Measurements from ENCODE around the gene DACH1.
"Not testable (repeated sequence)": the region's sequence is repeated elsewhere in the genome, so short reads cannot be mapped to it uniquely, and the experiment has no call there.

The DACH1 gene

DNA sequence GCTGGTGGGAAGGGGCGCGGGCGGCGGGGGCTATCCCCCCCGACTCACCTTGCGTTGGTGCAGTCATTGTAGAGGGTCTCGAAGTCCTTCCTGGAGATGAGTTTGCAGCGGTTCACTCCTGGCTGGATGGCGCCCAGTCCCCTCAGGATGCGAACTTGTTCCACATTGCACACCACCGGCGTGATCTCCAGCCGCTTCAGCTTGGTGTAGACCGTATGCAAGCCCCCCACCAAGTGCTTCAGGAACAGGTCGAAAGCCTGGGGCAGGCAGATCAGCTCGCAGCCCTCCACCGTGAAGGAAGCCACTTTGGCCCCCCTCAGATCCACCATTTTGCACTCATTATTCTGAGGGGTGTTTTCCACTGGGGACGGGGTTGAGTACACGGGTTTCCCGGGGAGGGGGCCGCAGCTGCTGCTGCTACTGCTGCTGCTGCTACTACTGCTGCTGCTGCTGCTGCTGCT is 1.1 kb downstream of the DACH1 start:
- no peak for DNase-seq (ENCODE audit: low read depth in 2 of 2)

DNA sequence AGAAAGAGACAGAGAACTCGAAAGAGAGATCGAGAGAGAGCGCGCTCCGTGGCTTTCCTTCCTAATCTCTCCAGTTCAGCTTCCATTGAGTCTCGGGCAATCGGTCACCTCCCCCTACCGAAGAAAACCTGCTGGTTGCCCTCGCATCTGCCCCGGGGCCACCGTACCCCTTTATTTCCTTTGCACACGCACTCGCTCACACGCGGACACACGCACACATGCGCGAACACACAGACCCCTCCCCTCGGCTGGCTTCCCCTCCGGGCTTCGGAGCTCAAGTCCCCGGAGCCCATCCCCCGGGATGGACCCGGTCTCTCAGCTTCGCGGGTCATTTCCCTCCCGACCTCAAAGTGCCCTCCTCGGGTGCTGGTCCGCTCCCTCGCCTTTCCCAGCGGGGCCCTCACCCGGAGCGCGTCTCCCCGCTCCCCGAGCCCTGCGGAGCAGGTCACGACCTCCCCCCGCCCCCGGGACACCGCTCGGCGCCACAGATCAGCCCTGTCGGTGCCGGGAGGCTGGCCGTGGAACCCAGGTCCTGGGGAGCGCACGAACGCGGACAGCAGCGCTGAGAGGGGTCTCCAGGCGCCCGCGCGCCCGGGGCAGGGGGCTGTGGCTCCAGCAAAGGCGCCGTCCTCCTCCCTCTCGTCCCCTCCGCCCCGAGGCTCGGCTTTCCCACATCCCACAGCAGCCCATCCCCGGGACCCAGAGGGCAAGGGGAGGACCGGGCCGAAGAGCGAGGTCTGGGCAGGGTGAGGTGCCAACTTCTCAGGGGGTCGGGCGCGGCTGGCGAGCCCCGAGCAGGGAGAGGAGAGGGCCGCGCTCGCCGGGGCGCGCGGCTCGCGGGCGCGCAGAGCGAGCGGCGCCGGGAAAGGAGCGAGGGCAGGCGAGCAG is 1.8 kb downstream of the DACH1 start:
- no peak for DNase-seq (ENCODE audit: low read depth in 2 of 2)

DNA sequence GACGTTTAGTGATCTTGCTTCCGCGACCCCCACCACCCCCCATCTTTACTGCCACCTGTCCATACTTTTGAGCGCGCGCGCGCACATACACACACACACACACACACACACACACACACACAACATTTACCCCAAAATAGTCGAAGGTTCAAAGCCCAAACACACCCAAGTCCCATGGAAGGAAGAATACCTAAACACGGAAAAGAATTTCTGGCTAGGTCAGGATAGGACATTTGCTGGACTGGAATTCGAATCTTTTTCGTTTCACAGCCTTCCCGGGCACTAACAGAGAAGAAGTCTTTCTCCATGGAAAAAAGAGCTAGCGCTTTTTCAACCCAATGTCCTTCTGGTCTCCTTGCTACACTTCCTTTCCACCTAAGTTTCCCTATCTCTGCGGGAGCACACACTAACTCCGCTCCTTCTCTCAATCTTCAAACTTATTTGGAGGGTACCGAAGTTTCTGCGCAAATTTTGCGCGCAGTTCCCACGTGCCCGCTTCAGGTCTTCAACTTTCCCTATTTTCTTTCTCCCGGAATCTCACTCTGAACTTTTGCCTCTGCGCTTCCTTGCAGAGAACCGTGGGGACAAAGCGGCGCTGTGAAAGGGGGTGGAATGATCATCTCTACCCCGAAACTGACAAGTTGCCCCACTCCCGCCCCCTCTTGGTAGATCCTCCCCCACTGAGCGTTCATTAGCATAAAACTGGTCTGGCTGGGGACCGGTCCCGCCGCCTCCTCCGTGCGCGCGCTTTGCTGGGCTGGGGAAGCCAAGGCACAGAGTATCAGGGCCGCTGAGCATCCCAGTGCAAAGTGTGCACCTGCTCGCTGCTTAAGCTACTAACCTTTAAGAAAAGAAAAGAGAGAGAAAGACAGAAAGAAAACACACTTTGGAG is 2.7 kb downstream of the DACH1 start:
- DNase-seq (ENCODE audit: low read depth in 2 of 2) = no peak

DNA sequence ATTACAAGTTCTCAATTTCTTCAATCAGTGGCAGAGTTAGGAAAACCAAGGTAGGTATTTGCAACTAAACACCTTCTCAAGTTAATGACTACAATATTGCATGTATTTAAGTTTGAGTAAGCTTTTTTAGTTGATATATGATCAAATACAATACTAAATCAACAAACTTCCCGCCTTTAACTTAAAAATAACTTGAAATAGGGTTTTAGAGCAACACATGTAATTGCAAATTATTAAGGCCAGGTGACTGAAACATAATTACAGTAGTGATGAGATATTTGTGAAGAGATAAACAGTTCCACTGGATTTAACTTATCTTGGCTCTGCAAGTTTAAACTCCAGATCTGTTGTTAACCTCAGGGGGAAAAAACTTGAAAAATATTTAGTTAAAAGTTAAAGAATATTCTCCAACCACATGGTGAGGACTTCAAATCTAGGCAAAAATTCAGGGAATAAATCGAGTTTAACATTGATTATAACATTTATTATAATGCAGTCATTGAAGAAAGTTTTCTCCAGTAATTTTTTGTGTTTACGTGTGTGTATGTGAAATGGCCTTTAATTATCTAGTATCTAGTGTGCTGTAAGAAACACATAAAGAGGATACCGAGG is 3.6 kb downstream of the DACH1 start:
- DNase-seq (ENCODE audit: low read depth in 2 of 2) = no peak

DNA sequence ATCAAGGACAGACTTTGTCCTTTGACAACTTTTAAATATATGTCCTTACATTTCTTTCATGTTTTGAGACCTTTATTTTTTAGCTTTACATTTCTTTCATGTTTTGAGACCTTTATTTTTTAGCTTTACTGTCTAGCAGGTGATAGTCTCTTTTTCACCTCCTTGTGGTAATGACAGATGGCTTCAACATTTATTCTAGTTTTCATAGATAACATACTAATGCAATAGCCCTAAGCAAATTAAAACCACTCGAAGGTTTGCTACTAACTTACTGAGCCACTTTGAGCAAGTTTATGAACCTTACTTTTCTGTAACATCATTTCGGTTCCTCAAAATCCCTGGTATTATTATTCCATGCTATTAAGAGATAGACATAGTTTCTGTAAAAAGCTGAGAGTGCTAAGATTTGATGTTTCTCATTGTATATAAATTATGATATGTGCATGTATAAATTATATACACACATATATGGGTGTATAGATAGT is 4.5 kb downstream of the DACH1 start:
- DNase-seq (ENCODE audit: low read depth in 2 of 2) = no peak

DNA sequence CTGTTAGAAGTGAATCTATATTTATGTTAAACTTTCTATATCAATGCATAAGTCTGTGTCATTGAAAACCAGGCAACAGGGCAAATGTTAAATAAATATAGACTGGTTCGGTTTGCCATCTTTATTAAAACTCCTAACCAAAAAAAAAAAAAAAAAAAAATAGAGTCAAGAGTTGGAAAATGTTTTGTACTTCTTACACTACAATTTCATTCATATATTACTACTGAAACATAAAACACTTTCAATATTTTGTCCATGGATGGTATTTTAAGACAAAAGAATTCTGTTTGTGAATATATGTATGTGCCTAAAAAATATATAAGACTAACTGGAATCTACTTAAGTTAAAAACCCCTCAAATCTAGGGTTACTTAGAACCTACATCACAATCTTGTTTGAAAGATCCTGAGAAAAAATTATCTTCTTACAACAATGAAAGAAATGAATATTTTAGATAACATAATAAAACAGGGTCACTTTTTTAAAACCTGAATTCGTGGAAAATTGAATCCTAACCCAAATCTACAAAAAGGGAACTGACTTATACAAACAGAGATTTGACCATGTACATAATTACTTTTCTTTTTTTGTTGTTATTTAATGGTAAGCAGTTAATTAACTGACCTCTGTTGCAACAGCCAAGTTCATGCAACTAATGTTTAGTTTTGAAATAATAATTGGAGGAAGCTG is 5.1 kb downstream of the DACH1 start:
- DNase-seq (ENCODE audit: low read depth in 2 of 2) = no peak

DNA sequence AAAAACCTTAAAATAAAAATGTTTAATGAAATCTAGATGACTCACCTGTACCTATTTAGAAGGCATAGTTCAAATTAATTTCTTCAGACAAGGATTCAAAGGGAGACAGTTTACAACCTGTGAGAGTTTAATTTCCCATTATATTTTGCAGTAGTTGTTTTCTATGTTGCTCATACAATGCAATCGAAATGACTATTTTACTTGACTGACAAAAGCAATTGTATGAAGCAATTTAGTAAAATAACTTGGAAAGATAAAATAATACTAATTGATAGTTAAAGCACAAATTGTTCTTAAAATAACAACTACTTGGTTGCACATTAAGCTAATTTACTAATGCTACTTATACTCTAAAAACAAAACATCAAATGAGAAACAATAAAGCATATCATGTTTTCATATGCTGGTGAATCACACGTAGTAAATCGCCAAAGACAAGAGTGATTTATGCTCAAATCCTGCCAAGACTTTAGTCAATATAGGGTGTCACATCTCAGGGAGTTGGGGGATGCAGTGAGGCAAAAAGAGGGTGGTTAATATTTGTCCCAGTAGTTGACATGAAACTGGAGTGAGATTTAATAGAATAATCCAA is 6.4 kb downstream of the DACH1 start:
- DNase-seq (ENCODE audit: low read depth in 2 of 2) = no peak

DNA sequence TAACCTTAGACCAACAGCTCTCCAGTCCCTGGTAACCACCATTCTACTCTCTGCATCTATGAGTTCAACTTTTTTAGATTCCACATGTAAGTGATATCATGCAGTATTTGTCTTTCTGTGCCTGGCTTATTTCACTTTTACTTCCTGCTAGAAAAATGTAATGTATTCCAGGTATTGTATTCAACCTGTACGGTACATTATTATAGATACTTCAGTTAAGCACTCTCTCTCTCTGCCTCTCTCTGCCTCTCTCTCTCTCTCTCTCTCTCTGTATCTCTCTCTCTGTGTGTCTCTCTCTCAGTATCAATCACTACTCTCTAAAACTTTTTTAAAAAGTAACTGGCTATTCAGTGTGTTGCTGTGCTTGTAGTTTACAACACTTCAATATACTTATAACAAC is 8.4 kb downstream of the DACH1 start:
- DNase-seq (ENCODE audit: low read depth in 2 of 2) = no peak

DNA sequence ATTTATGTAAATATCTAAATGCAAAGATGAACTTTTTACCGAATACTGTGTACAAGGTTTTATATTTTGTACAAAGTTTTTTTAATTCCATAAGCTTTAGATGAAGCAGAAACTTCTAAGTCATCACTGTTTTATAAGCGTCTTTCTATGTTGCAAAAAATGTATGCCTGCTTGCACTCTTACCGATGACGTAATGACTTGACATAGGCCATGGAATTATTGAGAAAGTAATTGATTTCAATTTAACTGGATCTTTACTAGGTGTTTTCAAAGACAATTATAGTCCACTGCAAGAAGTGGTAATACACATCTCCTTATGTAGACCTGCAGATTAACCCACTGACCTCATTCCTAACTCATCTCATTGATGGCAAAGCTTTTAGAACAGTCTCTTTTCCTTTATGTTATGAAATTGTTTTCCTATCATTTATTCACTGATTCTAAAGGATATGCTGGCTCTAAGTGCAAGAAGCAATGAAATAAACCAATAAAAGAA is 10.4 kb downstream of the DACH1 start:
- no peak for DNase-seq (ENCODE audit: low read depth in 2 of 2)

DNA sequence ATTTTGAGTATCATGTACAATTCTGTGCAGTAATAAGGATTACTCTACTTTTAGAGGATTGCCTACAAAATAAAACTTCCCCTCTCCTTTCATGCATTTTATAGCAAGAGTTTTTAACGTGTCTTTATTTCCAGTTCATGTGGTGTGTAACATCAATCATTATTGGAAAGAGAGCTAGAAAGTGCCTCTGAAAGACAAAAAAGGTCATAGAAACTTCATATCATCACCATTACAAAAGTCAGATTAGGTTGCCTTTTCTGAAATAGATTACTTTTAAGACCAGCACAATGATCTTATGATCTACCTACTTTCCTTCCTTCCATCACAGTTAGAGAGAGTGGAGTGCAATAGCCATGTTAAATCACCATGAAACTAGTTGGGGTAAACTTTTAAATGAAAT is 12.6 kb downstream of the DACH1 start:
- no peak for DNase-seq (ENCODE audit: low read depth in 2 of 2)

DNA sequence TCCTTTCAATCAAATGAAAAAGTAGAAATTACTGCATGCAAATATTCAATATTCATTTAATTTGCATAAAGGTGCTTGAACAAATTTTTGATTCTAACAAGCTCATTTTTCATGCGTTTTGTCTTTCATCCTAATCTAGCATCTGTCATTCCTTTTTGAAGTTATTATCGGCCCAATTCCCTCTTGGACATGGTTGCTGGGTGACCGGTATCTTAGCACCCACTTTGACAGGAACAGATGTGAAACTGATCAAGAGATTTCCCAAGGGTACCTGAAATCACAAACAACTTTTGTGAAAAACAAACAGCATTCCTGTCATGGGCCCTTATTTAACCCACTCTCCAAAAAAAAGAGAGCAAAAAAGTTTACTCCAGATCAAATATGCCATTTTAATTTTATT is 13.3 kb downstream of the DACH1 start:
- no peak for DNase-seq (ENCODE audit: low read depth in 2 of 2)

DNA sequence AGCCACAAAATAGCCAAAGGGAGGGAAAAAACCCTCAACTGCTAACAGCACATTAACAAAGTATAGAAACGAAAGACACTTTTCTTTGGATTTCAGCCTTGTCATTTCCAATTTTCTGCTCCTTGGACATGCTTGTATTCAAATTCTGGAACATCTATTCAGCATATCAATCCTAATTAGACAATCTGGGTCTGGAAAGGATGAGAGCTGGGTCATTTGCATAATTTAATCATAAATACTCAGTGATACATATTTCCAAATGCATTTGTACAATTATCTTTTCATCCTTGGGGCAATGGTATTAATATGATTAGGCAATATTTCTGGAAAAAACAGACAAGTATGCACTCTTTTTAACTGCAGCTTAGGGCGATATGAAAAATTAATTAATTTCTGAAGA is 14.3 kb downstream of the DACH1 start:
- DNase-seq (ENCODE audit: low read depth in 2 of 2) = no peak

DNA sequence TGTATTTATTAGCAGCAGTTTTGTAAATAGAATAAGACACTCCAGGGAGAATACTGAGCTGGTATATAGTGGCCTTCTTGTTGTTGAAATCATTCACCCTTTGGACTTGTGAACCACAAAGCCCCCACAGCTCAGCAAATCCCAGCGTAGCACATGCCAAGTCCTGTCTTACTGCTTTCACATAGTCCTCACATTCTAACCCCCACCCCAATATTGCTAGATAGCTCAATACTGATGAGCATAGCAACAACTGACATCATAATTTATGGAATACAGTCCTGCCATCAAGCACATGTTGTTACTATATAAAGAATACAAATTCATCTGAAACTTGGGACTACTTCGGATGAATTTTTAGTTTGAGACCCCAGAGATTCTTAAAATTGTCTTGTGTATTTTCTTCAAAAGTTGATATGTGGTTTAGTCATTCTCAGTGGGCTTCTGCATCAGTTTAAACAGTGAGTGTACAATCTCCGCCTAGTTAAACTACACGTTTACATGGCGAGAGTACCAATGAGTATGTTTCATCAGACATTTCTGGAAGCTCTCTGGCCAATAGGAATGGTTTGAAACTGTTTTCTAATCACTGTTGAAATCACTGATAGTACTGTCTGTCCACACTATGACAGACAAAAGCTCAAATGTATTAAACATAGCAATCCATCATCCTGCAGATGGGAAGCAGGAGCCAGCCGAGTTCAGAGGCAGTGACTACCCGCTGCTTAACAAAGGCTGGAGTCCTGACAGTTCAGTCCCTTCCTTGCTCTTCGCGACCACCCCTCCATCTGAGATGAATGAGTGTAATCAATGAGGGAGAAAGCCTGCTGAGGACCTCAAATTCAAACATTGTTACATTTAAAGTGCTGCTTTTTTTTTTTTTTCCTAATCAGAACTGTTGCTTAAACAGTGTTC is 15.2 kb downstream of the DACH1 start:
- DNase-seq (ENCODE audit: low read depth in 2 of 2) = no peak

DNA sequence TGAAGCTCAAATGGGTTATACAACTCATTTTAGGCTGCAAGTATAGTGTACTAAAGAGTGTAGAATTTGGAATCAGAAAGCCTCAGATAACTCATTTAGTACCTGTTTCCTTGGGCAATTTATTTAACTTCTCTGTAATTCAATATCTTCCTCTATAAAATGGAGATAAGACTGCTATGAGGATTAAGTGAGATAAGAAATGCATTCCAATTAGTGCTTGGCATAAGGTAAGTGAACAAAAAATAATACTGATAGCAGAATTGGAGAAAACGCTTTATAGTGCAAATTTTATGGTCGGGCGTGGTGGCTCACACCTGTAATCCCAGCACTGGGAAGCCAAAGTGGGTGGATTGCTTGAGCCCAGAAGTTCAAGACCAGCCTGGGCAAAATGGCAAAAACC is 25.0 kb downstream of the DACH1 start:
- no peak for DNase-seq (ENCODE audit: low read depth in 2 of 2)

DNA sequence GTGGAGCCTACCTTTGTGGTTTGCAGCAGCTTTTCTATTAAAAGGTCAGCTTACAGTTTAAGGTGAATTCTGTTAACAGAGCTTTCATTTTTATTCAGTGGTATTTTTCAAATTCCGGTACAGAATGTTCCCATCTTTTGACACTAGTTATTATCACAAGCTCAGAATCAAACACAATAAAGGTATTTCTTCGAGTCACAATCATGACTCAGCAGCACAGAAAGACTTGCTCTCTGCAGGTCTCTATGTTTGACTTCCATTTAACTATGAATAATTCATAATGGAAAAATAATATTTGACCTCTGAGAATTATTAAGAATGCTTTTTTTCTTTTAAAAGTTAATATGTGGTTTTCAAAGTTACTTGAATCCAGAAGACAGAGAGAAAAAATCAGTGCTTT is 28.2 kb downstream of the DACH1 start:
- no peak for DNase-seq (ENCODE audit: low read depth in 2 of 2)

DNA sequence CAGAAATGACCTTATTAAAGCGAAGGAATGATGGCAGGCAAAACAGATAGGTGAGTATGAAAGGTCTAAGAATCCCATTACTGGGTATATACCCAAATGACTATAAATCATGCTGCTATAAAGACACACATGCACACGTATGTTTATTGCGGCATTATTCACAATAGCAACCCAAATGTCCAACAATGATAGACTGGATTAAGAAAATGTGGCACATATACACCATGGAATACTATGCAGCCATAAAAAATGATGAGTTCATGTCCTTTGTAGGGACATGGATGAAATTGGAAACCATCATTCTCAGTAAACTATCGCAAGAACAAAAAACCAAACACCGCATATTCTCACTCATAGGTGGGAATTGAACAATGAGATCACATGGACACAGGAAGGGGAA is 29.4 kb downstream of the DACH1 start:
- not testable (repeated sequence) for DNase-seq (ENCODE audit: low read depth in 2 of 2)

DNA sequence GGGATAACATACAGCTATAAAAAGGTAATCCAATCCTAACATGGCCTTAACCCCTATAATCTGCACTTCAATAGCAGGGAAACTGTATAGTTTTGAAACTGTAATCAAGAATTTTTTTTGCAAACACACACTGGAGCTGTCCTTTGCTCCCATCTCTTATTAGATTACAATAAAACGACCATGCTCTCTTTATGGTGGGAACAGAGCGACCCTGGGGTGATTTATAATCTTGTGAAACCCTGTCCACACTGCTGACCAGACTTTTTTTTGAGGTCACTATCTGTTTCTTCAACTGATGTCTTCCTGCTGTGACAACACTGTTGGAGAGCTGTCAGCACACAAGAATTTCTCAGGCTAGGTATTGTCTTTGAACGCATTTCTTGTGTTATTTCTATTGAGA is 35.3 kb downstream of the DACH1 start:
- DNase-seq (ENCODE audit: low read depth in 2 of 2) = no peak

DNA sequence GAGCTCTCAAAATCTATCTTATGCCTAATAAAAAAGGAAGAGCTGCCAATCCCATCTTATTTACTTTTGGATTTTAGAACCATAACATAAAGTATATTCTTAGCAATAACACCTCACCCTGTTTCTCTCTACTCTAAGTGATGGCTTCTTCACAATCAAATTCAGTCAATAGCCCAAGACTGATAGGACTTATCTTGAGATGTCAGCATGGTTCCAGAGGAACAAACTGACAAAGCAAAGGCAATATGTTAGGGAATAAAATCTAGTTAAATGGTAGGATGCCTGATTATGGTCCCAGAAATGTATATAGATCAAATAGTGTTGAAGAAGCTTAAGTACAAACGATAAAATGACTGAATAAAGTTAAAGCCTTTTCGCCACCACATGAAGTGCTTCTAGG is 36.3 kb downstream of the DACH1 start:
- DNase-seq (ENCODE audit: low read depth in 2 of 2) = no peak

DNA sequence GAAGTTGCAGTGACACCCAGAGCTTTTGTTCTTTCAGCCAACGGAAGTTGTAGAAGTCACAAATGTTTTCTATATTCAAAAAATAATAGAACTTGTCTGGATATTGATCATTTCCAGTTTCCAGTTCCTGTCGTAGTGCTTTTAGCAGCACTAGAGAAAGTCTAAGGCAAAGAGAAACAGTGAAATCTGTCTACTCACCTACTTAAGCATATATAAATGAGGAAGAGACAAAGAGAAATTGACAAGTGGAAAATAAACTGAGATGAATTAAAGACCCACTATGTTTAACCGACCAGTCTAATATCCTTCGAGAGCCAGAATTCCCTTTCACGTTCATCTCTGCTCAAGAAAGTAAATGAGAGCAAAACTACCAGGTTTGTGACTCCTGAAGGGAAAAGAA is 36.7 kb downstream of the DACH1 start:
- DNase-seq (ENCODE audit: low read depth in 2 of 2) = no peak

DNA sequence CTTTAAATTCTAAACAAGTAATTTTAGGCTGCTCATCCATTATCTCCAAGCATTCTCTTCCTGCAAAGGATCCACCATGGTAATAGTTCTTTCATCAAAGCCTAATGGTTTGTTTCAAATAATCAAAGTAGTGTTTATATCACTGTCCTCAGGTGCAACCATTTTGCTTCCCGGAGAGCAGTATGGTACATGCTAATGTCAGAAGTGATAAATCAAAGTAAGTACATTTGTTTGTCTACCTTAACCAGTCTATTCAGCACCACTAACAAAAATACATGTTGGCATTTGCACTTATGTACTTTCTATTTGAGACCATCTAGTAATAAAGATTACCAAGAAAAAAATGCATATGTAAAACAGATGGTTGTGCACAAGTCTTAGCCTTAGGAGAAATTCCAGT is 37.5 kb downstream of the DACH1 start:
- no peak for DNase-seq (ENCODE audit: low read depth in 2 of 2)

Measured in stimulated activated CD4-positive, alpha-beta T cell treated with anti-CD3 and anti-CD28 coated beads, Interleukin-1b, Interleukin-23, amount 100 ng/mL, for 4 hours (primary cell).